NCI-H1694 (cell line): ENCODE results near the gene ERRFI1.

Experiments
- DNase-seq: peaks from one replicate; lab custom pipeline; 2025; lab: John Stamatoyannopoulos, UW

Gene ERRFI1

DNA sequence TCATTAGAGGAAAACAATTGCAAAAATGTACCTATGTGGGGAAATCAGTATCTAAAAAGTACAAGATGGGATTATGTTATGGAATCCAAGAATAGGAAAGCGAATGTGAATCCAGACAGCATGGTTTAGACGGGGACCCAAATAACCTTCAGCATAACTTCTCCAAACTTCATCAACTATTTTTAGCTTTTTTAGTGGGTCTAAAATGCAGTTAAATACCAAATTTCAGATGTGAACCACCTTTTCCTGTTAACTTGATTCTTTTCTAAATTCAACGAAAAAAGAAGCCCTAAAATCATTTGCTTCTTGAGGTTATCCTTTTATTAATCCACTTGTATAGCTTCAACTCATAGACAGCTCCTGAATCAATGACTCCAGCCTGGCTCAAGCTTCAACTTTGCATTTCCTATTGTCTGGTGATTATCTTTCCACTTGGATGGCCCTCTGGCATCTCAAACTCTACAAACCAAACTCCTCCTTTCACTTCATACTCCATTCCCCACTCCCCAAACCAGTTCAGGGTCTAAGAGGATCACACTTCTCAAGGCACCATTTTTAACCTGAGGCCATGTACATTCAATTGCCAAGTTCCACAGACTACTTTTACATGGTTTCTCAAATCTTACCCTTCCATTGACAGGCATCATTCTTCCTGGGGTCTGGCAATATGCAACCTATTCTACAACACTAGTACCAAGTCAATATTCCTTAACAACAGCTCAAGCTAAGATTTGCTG is 7.4 kb downstream of the ERRFI1 start:
- DNase-seq = no peak

- no peak for DNase-seq
Observed at GRCh38 chr1:8017495-8018197, 8.5 kb downstream of the ERRFI1 start.

DNA sequence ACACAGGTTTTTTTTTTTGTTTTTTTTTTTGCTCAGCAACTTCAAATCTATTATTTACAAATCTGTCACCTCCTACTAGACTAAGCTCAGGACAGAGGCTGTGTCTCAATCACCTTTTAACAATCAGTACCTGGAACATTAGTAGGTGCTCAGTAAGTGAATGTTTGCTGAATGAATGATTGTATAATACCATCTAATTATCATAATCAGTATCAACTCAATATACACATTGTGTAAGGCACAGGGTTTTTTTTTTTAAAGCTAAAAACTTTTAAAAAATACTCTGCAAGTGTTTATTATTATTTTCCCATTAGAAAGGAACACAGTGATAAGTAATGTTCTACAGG is 9.2 kb downstream of the ERRFI1 start:
- DNase-seq = no peak

GRCh38 chr1:8016210-8016894 is 9.8 kb downstream of the ERRFI1 start:
- DNase-seq = no peak

DNA sequence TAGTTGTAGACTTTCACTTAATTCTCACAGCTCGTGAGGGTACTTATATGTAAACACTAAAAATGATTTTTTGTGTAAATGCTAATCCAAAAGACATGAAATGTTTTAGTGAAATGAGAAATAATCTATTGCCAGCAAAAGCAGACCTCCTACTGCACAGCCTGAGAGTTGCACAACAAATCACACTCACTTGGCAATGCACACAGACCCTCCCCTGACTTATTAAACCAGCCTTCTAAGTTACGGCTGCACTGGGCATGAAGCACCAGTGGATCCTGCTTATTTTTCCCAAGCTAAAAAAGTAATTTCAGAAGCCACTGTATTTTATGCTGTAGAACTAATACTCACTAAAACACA is 10.3 kb downstream of the ERRFI1 start:
- no peak for DNase-seq

DNA sequence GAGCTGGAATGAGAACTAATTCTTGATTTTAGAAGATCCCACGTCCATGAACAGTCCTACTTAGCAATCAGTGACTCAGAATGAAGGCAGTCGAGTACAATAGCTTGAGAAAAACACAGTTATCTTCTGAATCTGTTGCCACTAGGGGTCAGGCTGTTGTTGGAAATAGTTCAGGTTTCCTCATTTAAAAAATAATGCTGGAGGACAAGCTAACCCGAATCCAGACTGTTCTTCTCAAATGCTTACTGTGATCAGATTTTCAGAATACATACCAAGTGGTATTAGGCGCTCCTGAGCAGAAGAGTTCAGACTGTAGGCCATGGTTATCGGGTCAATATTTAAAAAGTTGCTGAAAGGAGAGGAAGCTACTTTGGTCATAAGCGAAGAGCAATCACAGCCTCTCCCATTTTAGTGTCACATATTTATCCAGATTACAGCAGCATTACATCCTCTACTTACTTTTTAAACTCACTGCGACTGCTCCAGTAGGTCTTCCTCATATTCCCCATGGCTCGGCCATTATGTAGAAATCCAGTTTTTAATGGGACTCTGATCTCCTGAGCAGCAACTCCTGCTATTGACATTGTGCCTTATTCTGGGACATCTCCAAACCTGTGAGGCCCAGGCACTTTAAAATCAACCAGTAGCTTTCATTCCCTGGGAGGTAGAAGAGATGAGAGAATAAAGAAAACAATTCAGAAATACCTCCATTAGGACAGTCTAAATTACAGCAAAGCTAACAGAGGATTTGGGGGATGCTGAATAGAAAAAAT is 10.9 kb downstream of the ERRFI1 start:
- peak; percentile 15 for DNase-seq

- no peak for DNase-seq
Observed at GRCh38 chr1:8014381-8014988, 11.6 kb downstream of the ERRFI1 start.

- DNase-seq = no peak
Observed at GRCh38 chr1:8013800-8014199, 12.3 kb downstream of the ERRFI1 start.

DNA sequence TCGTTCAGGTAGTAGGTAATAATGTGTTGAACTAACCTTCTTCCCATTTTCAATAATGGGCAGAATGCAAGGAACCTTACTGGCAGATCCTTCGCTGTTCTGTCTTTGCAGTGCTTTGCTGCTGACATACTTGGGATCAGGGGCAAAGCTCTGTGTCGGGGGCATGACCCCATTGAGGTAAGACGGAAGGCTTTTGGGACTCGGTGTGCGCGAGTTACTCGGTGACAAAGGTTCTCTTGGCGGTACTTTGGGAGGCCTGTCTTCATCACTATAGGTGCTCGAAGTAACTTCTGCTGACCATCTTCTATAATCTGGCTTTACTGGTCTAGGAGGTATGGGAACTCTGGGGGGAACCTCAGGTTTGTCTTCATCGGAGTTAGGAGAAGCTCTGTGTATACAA is 12.7 kb downstream of the ERRFI1 start:
- no peak for DNase-seq

- no peak for DNase-seq
Observed at GRCh38 chr1:8012955-8013354, 13.2 kb downstream of the ERRFI1 start.

- DNase-seq = no peak
Observed at GRCh38 chr1:8011923-8012858, 13.9 kb downstream of the ERRFI1 start.

GRCh38 chr1:8011016-8011415 is 15.1 kb downstream of the ERRFI1 start:
- DNase-seq = no peak

DNA sequence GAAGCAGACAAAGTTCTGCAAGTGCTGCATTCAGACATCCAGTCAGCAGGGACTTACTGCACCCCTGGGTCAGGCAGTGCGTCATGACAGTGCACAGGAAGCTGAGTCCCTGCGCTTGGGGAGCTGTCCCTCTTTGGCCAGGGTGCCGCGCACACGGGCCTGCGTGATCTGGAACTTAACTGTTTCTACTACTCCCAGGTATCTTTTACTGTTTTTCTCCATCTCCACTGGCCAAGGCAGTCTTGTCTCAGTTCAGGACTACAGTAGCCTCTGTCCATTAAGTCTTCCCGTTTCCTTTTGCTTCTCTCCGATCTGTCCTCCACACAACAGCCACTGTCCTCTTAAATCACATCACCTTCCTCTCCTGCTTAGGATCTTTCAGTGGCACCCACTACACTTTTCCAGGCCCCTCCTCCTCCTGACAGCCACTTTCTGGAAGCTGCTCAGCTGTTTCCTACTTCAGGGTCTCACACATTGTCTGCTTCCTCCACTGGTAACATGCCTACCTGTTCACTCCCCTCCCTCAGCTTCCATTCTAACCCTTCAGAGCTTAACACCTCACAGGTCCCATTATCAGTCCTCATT is 15.9 kb downstream of the ERRFI1 start:
- DNase-seq = no peak

GRCh38 chr1:8009043-8010002 is 16.8 kb downstream of the ERRFI1 start:
- no peak for DNase-seq

- DNase-seq = peak; percentile 18
Observed at GRCh38 chr1:8006037-8006963, 19.8 kb downstream of the ERRFI1 start.

DNA sequence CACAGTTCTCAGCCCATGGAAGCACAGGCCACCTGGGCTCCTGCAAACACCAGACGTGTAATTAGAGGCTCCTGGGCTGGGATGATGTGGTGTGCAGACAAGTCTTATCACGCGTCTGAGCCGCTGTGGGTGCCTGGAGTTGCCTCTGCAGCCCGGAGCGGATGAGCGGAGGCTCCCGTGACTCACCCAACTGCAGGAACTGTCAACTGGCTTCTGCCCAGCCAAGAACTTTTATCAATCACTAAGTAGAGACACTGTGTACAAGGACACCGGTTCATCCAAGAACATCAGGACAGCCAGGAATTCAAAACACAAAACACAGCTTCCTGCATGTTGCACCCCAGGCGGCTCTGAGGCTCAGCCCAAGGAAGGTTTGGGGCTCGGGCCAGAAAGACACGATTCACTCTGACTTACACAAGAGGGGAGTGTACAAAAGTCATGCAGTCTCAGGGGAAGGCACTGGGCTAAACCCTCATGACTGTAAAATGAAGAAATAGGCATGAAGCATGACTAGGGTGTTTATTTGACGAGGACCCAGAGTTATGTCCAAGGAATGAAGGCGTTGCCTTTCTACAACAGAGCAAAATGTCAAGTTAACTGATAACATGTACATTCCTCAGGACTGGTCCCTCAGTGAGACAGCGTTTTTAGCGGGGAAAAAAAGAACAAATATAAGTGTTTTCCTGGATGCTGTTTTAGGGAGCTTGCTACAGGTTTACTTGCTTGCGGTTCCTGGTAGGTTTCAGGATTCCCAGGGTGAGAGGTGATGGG is 21.1 kb downstream of the ERRFI1 start:
- peak; percentile 40 for DNase-seq

DNA sequence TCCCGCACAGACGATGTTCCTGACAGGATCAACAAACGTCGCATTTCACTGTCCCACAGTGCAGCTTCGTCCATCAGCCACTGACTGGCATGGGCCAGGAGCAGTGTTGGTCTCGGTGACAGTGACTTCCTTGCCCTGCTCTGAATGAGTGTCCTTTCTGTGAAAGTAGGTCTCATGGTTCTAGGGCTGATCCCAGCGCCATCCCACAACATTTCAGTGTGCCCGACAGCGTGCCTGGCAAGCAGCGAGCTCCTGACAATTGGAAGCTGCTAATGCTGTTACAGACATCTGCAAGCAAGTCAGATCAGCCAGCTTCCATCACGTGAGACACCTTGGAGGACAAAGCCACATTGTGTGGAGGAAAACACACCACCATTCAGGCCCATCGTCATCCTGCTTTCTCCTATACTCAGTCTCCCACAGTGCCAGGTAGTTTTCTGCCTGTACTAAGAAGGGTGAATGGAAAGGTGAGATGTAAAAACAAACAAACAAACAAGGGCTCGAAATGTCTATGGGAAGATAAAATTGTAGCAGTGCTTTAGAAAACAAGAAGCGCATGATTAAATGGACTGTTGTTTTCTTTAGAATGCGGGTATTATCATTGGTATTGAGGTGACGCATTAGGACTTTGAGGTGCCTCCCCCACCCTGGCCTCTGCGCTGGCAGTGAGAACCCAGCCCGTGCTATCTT is 21.9 kb downstream of the ERRFI1 start:
- no peak for DNase-seq
